GM18502 (cell line): ENCODE measurements around the gene FKBP15.
A peak's percentile ranks its signal among the peaks of the same experiment; 100 is the strongest.
"Not testable (repeated sequence)": the region's sequence is repeated elsewhere in the genome, so short reads cannot be mapped to it uniquely, and the experiment has no call there.

ENCODE experiments used
- ATAC-seq: cut with Tn5 transposase; IDR thresholded peaks from one replicate; pipeline ENCODE4 v1.9.1; 2021; ENCODE audit warnings: mild to moderate bottlenecking; ENCODE audit not compliant: unreplicated experiment, poor library complexity

Gene FKBP15

DNA sequence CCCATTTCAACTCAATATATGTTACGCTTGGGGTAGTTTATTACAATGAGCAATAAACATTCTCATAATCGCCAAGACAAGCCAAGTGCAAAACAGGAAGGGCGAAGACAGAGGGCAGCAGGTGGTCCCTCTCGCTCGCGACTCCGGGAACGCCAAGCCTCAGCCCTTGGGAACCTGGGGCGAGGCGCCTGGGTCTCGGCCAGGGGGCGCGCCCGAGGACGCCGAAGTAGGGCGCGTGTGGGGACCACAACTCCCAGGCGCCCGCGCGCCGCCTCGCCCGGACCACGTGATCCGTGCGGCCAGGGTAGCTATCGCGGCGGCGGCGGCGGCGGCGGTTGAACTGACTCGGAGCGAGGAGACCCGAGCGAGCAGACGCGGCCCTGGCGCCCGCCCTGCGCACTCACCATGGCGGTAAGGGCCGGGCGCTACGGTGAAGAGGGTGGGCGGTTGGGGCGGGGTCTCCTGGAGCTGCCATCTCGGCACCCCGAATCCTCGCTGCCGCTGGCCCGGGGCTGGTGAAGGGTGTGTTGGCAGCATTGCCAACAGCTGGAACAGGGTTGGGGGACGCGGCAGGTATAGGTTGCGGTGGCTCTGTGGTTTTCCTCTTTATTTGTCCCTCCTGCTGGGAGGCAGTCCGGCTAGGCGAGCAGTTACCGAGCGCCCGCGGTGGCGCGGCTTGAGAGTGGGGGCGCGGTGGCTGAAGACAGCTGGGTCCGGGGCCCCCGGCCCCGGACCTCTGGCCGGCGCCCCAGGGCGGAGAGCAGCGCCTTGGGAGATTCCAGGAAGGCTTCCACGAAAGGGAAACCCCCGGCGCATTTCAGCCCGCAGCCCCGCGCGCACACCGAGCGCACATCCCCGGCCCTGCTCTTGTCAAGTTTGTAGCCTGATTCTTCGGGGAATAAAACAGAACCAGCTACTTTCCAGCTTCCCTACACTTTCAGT lies 70.1 kb downstream of the FKBP15 start, which contains the start of gene SLC31A2:
Gene SLC31A2 (plus strand): TSS at position 338 of the 942 bp plus-strand sequence. CDS start 68 bp downstream, at position 406.
- ATAC-seq, result peak; percentile 97

- not testable (repeated sequence) for ATAC-seq
Measured at GRCh38 chr9:113149561-113149960, 71.5 kb downstream of the FKBP15 start.

DNA sequence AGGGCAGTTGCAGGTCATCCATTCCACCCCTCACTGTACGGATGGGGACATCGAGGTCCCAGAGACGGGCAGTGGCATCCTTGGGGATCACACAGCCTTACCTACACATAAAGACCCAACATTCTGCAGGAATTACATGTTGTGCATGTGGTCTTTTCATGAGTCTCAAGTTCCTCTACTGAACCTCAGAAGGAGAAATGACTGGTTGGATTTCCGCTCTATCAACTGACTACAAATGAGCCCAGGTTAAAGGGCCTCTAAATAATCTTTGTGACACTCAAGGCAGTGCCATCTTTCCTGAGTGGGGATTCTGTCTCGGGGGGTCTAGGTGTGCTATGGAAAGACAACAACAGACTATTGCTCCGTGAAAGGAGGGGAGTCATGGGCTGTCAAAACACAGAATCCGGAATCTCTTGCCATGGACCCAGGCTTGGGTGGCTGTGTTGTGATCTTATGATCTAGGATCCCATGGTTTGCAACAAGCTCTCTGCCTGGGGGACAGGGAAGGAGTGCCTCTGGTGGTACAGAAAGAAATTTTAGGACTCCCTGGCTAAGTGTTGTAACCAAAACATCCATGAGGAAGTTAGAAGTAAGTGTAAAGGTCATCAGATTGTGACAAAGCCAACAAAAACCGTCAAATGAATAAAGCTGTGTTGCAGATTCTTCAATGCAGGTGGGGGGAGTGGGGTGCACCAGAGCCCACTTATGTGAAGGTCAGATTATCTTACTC lies 72.1 kb downstream of the FKBP15 start:
- no peak for ATAC-seq

GRCh38 chr9:113148372-113148705 lies 72.7 kb downstream of the FKBP15 start:
- no peak for ATAC-seq

- ATAC-seq, result no peak
Measured at GRCh38 chr9:113143432-113144227, 77.4 kb downstream of the FKBP15 start.

- not testable (repeated sequence) for ATAC-seq
Measured at GRCh38 chr9:113140896-113141295, 80.2 kb downstream of the FKBP15 start.

DNA sequence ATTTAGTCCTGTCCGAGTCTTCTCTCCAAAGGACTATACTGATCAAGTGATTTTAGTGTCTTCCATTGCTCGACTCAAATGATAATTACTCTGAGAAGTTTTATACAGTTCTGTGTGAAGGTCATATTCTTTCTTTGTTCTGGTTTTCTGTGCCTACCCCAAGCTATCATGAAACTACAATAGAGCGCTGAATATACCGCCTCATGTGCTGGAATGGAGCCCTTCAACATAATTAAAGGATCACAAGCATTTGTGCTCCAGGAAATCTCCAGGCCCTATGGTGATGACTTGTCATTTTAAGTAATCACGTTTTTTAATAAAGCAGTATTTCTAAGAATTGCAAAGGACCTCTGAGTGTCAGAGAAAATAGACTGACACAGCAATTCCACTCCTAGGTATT lies 81.1 kb downstream of the FKBP15 start:
- no peak for ATAC-seq

DNA sequence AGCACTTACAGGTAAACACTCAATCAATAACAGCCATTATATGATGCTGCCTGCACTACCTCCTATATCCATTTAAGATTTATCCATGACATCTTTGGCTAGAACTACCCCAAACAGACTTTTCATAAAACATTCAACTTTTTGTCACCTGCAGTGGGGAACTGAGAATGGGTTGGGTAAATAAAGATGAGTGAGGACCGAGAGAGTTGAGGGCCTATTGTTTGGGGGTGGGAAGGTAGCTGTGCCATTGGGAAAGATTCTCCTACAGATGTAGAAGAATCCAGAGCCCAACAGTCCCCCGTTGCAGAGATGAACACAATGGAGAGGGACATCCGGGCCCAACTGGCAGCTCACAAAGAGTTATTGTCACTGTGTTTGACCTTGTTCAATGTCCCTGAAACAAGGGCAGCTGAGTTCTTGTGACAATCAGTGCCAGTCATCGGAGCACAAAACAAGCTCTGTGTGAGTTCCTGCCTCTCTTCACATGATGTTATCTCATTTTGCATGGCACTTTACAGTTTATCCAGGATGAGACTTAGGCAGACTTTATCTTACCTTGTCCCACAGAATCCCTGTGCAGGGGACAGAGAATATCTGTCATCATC lies 81.8 kb downstream of the FKBP15 start:
- no peak for ATAC-seq

DNA sequence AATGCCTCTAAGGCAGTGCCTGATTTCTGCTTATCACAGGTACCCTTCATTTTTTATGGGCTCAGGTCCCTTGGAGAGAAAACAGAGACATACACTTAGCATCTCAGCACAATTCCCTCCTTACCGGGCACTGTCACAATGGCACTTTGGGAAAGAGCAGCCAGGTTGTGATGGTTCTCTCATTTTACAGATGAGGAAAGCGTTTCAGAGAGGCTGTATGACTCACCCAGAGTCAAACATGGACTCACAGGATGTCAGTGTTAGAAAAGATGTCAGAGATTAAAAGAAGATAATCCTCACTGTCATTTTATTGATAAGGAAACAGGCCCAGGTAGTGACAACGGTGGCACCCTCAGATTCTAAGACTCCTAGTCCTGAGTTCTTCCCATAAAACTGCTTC lies 82.3 kb downstream of the FKBP15 start:
- no peak for ATAC-seq

DNA sequence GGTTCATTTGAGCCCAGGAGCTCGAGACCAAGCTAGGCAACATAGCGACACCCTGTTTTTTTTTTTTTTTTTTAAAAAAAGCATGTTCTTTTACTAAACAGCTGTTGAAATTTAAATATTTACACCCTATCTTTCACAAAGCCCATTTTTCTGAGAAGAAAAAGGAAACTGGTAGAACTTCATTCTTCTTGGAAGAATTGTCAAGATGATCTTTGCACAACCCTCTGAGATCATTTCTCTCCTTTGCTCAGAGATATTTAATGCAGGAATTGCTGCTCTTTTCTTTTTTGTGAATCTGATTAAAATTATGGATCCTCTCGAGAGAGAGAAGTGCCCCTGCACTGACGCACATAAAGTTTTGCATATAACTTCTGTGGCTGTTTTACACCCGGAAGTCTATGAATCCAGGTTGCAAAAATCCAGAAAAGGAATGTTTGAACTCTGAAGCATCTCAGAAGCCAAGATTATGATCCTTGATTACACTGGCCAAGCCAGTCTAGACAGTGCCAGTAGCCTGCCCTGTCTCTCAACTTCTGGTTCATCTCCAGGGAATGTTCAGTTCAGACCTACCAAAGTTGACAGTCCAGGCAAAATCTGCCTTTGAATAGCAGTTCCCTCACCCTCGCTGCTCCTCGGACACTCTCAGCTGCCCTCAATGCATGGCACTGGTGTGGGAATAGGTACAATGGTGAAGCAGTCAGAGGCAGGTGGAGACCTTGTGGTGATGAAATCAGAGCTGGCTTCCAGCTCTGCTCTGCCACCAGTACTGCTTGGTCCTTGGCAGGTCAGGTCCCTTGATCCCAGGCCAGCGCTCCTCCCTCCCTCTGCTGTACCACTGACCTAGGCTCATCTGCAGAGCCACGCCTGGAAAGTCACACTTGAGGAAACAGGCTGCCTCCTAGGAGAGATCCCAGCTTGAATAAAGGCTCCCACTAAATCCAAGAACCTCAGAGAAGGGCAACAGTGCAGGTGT lies 83.6 kb downstream of the FKBP15 start:
- no peak for ATAC-seq

GRCh38 chr9:113131689-113132151 lies 89.4 kb downstream of the FKBP15 start:
- no peak for ATAC-seq

DNA sequence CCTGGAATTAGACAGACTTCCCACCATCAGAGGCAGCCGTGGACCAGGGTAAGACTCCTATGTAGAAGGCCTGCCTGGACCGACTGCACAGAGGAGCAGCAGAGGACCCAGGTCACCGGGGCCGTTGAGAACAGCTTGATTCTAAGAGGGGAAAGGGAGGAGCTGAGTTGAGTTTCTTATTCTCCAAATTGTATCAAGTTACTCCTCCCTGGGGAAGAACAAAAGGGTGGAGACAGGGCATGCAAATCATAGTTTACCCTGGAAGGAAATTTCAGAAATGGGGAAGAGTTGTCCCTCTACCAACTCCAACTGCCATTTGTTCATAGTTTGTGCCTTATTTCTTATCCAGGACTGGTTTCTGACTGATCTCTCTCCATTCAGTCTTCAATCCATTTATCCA lies 91.2 kb downstream of the FKBP15 start:
- ATAC-seq, result no peak

DNA sequence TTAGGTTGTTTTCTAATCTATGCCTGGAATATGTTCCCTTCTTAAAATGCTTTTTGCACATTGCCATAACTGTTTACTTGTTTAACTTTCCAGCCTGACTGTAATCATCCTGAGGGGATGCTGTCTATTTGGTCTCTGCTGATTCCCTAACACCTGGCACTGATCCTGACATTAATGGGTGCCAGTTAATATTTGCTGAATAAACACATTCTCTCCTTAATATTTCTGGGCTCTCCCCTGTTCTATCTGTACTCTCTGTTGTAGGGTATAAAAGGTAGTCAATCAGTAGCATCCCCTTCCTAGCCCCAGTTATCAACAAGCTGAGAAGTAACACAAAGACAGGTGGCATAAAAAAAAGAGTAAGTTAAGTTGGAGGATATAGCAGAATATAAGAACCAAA lies 91.6 kb downstream of the FKBP15 start:
- ATAC-seq, result no peak

DNA sequence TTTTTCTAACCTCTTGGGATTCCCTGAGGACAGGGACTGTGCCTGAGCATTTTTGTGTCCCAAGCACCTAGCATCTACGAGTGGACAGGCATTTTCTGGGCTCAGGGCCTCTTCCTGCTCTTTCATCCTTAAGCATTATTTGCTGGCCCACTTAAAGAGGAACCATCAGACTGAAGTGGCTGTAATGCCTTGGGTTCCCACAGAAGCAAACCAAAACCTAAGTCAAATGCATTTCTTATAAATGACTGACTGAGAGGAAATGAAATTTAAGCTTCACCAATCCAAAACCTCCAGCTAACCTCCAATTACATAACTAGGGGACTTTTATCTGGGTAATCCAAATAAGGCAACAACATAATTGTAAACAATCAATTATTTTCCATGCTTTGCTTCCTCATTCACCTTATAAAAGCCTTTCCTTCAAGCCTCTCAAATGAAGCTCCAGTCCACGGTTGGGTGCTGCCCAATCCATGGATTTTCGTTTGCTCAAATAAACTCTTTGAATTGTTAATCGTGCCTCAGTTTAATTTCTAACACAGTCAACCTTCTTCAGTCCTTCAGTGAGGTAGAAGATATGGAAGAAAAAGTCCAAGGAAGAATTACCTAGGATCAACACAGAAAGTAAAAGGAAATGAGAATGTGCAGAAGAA lies 95.6 kb downstream of the FKBP15 start:
- no peak for ATAC-seq

GRCh38 chr9:113118829-113119228 lies 102.2 kb downstream of the FKBP15 start:
- ATAC-seq, result not testable (repeated sequence)
